HCT116 (cell line): ENCODE measurements around the gene GPR15.

Source experiments
- CEBPB ChIP-seq: IDR thresholded peaks from 2 replicates; pipeline ENCODE4 v1.6.1; 2012; ENCODE audit warnings: low read depth
- CTCF ChIP-seq, 3 experiments: fragments of 200-600 bp in 1 of 3; sonication (generic) in 1 of 3; IDR thresholded peaks in 2 of 3; conservative IDR thresholded peaks in 1 of 3; 2 replicates each; pipeline ENCODE4 v1.5.1; 2012 to 2017; ENCODE audit warnings: low read depth in 2 of 3, low read length in 2 of 3, antibody characterized with exemption in 1 of 3, borderline replicate concordance in 1 of 3, control low read depth in 1 of 3, mild to moderate bottlenecking in 1 of 3, mixed read lengths in 1 of 3, mixed run types in 1 of 3, moderate library complexity in 1 of 3; ENCODE audit not compliant: insufficient read depth in 1 of 3
- EZH2 ChIP-seq: fragments of 200-600 bp; sonication (generic); IDR thresholded peaks from 2 replicates; pipeline ENCODE4 v1.6.1; 2017; ENCODE audit warnings: antibody characterized with exemption, mixed run types
- EZH2phosphoT487 ChIP-seq: fragments of 200-600 bp; IDR thresholded peaks from 2 replicates; pipeline ENCODE4 v1.6.1; 2018; ENCODE audit warnings: antibody characterized with exemption, borderline replicate concordance
- POLR2A ChIP-seq: IDR thresholded peaks from 2 replicates; pipeline ENCODE4 v1.7.0; 2011; ENCODE audit warnings: borderline replicate concordance; ENCODE audit not compliant: insufficient read depth, insufficient read length; ENCODE audit errors: extremely low read depth
- REST ChIP-seq: IDR thresholded peaks from 2 replicates; pipeline ENCODE4 v1.6.1; 2012; ENCODE audit warnings: low read depth

GRCh38 chr3:98553753-98554152, 22.0 kb downstream of the GPR15 start:
- TF ChIP-seq CTCF (IDR thresholded peaks at IDR 0.05 in 2 of 3, conservative IDR thresholded peaks at IDR 0.05 in 1 of 3; ENCODE audit: borderline replicate concordance in 1 of 3, insufficient read depth in 1 of 3, low read depth in 2 of 3, low read length in 2 of 3) (no peak), POLR2A (no peak), CEBPB (no peak), EZH2phosphoT487 (no peak), EZH2 (no peak), REST (no peak)
